22Rv1 (cell line): Measurements from ENCODE around the gene SLC6A20.

Experiments
- ZFX ChIP-seq: fragments of 450-650 bp; IDR thresholded peaks from 2 replicates; pipeline ENCODE4 v1.6.1; 2017; ENCODE audit warnings: antibody characterized with exemption, borderline replicate concordance
- TF ChIP-seq, protein P1 (sequence below): fragments of 450-650 bp; IDR thresholded peaks from 2 replicates; pipeline ENCODE4 v1.5.1; 2017; ENCODE audit warnings: mild to moderate bottlenecking

DNA sequence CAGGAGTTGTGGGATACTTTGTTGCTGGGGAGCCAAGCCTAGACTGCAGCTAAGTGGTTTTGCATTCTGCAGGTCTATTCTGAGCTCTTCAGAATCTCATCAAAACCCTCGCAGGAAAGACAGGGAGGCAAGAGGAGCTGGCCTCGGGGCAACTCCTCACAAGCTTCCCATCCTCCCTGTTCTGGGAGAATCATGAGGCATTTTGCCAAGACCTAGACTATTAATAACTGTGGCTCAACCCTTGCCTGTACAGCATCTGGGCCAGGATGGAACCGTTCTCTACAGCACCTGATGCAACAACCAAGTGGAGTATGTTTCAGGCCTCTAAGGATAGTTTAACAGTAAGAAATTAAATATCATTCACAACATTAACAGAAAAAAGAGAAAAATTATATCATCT lies 20.2 kb upstream of the SLC6A20 start:
- TF ChIP-seq, protein P1, sequence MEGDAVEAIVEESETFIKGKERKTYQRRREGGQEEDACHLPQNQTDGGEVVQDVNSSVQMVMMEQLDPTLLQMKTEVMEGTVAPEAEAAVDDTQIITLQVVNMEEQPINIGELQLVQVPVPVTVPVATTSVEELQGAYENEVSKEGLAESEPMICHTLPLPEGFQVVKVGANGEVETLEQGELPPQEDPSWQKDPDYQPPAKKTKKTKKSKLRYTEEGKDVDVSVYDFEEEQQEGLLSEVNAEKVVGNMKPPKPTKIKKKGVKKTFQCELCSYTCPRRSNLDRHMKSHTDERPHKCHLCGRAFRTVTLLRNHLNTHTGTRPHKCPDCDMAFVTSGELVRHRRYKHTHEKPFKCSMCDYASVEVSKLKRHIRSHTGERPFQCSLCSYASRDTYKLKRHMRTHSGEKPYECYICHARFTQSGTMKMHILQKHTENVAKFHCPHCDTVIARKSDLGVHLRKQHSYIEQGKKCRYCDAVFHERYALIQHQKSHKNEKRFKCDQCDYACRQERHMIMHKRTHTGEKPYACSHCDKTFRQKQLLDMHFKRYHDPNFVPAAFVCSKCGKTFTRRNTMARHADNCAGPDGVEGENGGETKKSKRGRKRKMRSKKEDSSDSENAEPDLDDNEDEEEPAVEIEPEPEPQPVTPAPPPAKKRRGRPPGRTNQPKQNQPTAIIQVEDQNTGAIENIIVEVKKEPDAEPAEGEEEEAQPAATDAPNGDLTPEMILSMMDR, result no peak
- TF ChIP-seq ZFX, result no peak
